ENCODE results near the gene HOXA4.

HOXA4 gene

GRCh38 chr7:27148756-27149641 is 18.4 kb upstream of the HOXA4 start:
- peaks cover 2% of the 10 kb centered on the region; the same call in 1 of the 2 replicates for H3K27me3 ChIP-seq (replicated peaks; ENCODE audit: control insufficient read depth, insufficient read depth, low read length)
- DNase-seq (ENCODE audit: extremely low read depth, insufficient read length): no peak
- no peaks in the 10 kb centered on the region for H3K36me3 ChIP-seq (ENCODE audit: control insufficient read depth, insufficient read depth, low read length)
- no peak for TF ChIP-seq CTCF (IDR thresholded peaks at IDR 0.05; ENCODE audit: insufficient read depth, low read length, poor library complexity, severe bottlenecking)
- H3K4me3 ChIP-seq (replicated peaks; ENCODE audit: low read depth, low read length): no peak overlapping the region

- Histone ChIP-seq H3K36me3 (ENCODE audit: control insufficient read depth, insufficient read depth, low read length) (no peaks in the 10 kb centered on the region), H3K27me3 (replicated peaks; ENCODE audit: control insufficient read depth, insufficient read depth, low read length) (peaks cover 2% of the 10 kb centered on the region; the same call in 1 of the 2 replicates), H3K4me3 (replicated peaks; ENCODE audit: low read depth, low read length) (no peak overlapping the region)
- TF ChIP-seq CTCF (IDR thresholded peaks at IDR 0.05; ENCODE audit: insufficient read depth, low read length, poor library complexity, severe bottlenecking): no peak
- no peak for DNase-seq (ENCODE audit: extremely low read depth, insufficient read length)
These were observed 17.6 kb upstream of the HOXA4 start for GRCh38 chr7:27148031-27148755.

GRCh38 chr7:27147199-27148030 is 16.9 kb upstream of the HOXA4 start, which contains the start of gene HOXA6:
HOXA6 (minus strand) TSS chr7:27147774; CDS start chr7:27147749, 25 bp downstream.
- peaks cover 2% of the 10 kb centered on the region; the same call in 1 of the 2 replicates for H3K27me3 ChIP-seq (replicated peaks; ENCODE audit: control insufficient read depth, insufficient read depth, low read length)
- DNase-seq (ENCODE audit: extremely low read depth, insufficient read length): no peak
- no peak within 1 kb of the TSS for H3K4me3 ChIP-seq (replicated peaks; ENCODE audit: low read depth, low read length)
- H3K36me3 ChIP-seq (ENCODE audit: control insufficient read depth, insufficient read depth, low read length): no peaks in the 10 kb centered on the region
- no peak for TF ChIP-seq CTCF (IDR thresholded peaks at IDR 0.05; ENCODE audit: insufficient read depth, low read length, poor library complexity, severe bottlenecking)

- no peak for DNase-seq (ENCODE audit: extremely low read depth, insufficient read length)
- Histone ChIP-seq H3K27me3 (replicated peaks; ENCODE audit: control insufficient read depth, insufficient read depth, low read length) (peaks cover 2% of the 10 kb centered on the region; the same call in 1 of the 2 replicates), H3K4me3 (replicated peaks; ENCODE audit: low read depth, low read length) (no peak overlapping the region), H3K36me3 (ENCODE audit: control insufficient read depth, insufficient read depth, low read length) (no peaks in the 10 kb centered on the region)
- TF ChIP-seq CTCF (IDR thresholded peaks at IDR 0.05; ENCODE audit: insufficient read depth, low read length, poor library complexity, severe bottlenecking): no peak
These were observed 16.1 kb upstream of the HOXA4 start for GRCh38 chr7:27146491-27147198.

- no peak for TF ChIP-seq CTCF (IDR thresholded peaks at IDR 0.05; ENCODE audit: insufficient read depth, low read length, poor library complexity, severe bottlenecking)
- no peak for DNase-seq (ENCODE audit: extremely low read depth, insufficient read length)
- H3K4me3 ChIP-seq (replicated peaks; ENCODE audit: low read depth, low read length): no peak overlapping the region
- H3K27me3 ChIP-seq (replicated peaks; ENCODE audit: control insufficient read depth, insufficient read depth, low read length): peaks cover 2% of the 10 kb centered on the region; the same call in 1 of the 2 replicates
- no peaks in the 10 kb centered on the region for H3K36me3 ChIP-seq (ENCODE audit: control insufficient read depth, insufficient read depth, low read length)
These were observed 15.4 kb upstream of the HOXA4 start for GRCh38 chr7:27145914-27146412.
